HG03196 (cell line): ENCODE data around the gene TMEM138.

Experiments
- ATAC-seq: cut with Tn5 transposase; IDR thresholded peaks from one replicate; pipeline ENCODE4 v1.9.1; 2021; ENCODE audit not compliant: unreplicated experiment

Gene TMEM138

DNA sequence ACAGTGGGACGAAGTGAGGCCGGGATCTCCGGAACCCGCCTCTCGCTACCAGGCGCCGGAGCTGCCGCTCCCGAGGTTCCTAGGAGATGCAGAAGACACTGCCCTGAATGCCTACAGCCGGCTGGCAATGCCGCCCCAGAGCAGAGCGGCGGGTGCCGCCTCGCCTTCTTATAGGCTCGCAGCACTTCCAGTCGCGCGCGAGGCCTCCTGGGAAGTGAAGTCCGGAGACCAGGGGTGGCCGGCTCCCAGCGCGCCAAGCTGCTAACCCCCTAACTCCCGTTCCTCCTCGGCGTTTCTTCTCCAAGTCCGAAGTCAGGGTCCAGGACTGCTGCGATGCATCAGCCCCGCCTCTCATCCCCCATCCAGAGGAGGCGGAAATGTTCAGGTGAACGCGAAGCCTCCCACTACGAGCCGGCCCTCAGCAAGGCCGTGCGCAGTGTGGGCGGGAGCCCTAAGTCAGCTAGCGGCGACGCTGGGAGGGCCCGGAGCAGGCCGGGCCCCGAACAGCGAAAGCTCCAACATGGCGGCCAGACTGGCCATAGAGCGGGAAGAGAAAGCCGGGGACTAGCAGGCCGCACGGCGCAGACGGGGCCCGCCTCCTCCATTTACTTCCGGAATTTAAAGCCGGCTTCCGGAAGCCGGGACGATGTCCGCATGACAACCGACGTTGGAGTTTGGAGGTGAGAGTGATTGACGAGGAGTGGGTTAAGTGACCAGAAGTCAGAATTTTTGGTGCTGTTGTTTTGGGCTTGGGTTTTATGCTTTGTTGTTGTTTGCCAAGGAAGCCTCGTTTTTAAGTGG lies at the start of gene TMEM138, which contains the start of gene CYB561A3:
TSS of gene TMEM138 (plus strand) at position 634 of the 801 bp plus-strand sequence. CDS start 2,017 bp downstream, outside the sequence.
TSS of gene CYB561A3 (minus strand) at position 142 of the 801 bp plus-strand sequence. CDS start 5,169 bp downstream, outside the sequence.
- peak; percentile 78 for ATAC-seq

DNA sequence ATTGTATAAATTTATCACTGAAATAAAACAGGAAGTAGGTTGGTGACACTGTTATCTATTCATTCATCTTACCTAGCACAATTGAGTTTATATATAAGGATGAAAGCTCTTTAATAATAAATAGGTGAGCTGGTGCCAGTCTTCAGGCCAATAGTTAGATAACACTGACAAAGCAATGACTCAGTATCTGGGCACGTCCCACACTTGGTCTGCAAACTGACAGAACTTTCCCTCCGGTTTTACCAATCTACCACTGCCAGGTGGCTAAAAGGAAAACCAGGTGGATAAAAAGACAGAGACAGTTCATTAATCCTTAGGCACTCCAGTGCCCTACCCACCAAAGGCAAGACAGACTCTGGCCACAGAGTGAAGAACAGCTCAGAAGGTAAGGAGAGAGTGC lies 46.9 kb upstream of the TMEM138 start:
- ATAC-seq = no peak

DNA sequence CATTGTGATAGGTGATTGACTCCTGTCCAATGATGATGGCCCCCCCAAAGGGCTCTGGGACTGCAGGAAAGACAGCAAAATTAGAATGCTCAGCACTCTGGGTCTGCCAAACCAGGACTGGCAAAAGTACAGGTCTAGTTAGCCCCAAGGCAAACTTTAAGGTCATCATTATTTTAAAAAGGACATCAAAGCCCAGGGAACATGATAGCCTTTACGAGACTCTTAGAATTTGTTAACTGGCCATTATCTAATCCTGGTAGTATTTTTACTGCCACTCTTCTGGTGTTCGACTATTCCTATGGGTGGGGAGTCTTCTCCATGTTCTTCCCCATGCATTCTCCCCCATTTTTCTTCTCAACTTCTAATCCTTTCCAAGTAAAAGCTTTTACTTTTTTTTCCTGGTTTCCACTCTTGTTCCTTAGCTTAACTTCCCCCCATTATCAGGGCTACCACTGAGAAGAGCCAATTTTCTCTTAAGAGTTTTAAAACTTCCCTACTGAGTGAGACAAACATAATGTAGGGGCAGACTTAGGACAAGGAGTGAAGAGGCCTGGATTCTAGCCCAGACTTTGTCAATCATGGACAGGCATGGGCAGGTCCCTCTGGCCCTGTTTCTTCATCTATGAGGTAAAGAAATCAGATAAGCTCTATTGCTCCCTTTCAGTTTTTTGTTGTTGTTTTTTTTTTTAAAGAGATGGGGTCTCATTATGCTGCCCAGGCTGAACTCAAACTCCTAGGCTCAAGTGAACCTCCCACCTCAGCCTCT lies 36.3 kb upstream of the TMEM138 start:
- ATAC-seq = no peak

DNA sequence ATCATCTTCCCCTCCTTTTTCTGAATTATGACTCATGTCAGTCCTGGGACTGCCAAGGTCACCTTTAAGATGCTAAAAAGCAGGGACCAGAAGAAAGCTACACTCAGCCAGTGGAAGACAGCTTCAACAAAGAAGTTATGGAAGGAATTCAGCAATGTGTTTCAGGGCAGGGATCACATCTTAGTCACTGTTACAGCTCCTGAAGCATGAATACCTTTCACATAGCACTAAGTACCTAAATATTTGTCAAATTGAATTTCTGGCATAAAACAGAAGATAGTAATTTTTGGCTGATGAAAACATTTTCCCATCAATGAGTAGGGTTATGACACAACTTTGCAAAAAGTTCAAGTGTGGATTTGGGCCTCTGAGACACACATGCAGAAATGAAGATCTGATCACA lies 34.5 kb upstream of the TMEM138 start:
- no peak for ATAC-seq

DNA sequence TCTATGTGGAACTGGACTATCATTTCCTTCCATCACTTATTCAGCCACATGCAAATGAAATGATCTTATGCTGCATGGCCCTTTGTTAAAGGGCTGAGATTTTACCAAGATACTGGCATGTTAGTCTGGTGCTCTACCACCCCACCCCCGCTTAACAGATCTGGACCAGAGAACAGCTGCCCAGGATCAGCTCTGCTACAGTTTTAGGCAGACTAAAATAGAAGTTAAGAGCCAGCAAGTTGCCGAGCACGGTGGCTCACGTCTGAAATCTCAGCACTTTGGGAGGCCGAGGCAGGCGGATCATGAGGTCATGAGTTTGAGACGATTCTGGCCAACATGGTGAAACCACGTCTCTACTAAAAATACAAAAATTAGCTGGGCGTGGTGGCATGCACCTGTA lies 33.8 kb upstream of the TMEM138 start:
- ATAC-seq = no peak

DNA sequence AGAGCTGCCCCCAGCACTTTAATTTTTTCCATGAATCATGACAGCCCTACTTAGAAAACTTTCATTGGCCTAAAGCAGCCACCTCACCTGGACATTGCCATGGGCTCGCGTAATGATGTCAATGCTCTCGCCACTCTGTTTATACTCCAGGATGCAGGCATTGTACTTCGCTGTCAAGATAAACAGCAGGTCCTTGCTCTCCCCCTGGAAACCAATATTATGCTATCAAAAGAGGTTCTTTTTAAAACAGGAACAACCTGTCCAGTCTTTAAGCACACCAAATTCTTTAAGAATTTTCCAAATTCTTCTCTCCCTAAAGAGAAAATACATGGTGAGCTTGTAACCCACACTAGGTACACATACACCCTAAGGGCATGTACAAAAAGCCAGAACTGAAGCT lies 32.3 kb upstream of the TMEM138 start:
- ATAC-seq = no peak

DNA sequence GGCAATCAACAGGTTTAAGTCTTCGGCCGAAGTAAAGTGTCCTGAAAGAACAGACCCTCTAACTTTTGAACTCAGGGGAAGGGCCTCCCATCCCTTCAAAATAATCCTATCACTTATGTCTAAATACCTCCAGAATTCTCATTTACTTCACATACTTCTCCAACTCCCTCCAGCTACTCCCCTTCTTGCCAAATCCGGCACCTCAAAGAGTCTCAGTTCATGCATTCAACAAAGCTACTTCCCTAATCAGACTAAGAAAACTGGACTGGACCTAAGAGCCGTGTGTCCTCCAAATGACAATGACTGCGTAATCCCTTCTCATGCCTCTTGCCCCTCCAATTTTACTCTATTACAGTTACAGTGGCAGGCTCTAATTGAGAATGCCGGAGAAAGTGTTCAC lies 30.5 kb upstream of the TMEM138 start:
- ATAC-seq = no peak

DNA sequence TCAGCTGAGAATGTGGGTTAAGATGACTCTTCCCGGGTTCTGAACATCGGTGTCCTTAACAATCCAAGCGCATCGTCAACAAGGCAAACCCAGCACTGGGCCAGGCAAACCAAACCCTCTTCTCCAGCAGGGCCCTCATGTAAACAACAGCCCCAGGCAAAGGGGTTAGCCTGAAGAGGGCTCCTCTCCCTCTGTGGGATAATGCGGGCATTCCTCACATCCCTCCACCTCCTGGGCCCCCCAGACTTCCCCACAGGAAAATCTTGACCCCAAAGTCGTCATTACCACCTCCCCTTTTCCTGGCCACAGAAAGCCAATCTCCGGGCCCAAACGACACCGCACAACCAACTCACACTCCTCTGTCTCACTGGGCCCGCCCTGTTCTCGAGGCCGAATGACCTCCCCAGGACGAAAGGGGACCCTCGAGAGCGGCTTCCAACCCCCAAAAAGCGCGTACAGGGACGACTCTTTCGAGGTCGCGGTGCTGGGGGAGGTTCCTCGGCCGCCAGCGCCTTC lies 29.8 kb upstream of the TMEM138 start:
- ATAC-seq = no peak

DNA sequence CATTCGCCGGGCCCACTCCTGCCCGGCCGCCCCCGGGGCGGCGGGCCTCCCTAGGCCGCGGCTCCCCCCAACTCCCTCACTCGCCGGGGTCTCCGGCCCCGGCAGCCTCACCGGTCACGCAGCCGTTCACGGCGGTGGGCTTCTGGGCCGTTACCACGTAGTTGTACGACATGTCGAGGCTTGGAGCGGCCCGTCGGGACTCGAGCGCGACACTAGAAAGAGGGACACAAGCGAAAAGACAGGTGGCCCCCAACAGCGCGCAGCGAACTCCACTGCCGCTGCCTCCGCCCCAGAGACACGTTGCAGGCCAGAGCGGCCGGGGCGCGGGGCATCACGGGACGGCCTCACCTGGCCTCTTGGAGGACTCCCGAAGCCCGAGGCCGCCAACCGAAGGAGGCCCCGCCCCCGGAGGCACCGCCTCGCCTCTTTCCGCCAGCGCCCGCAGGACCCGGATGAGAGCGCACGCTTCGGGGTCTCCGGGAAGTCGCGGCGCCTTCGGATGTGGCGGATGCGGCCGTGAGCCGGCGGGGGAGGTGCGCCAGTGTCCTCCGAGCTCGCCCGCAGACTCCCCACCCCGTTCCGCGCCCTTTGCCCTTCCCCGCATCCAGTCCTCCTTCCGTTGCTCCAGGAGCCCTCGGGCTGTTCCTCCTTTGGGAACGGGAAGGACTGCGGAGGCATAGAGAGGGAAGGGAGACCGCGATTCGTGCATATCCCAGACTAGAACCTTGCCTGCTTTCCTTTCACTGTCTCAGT lies 29.2 kb upstream of the TMEM138 start, which contains the start of the genes DDB1 and TKFC:
TSS of gene DDB1 (minus strand) at position 309 of the 753 bp plus-strand sequence. CDS start at position 172, 137 bp downstream.
TSS of gene TKFC (plus strand) at position 432 of the 753 bp plus-strand sequence. CDS start 1,501 bp downstream, outside the sequence.
- peak; percentile 85 for ATAC-seq

DNA sequence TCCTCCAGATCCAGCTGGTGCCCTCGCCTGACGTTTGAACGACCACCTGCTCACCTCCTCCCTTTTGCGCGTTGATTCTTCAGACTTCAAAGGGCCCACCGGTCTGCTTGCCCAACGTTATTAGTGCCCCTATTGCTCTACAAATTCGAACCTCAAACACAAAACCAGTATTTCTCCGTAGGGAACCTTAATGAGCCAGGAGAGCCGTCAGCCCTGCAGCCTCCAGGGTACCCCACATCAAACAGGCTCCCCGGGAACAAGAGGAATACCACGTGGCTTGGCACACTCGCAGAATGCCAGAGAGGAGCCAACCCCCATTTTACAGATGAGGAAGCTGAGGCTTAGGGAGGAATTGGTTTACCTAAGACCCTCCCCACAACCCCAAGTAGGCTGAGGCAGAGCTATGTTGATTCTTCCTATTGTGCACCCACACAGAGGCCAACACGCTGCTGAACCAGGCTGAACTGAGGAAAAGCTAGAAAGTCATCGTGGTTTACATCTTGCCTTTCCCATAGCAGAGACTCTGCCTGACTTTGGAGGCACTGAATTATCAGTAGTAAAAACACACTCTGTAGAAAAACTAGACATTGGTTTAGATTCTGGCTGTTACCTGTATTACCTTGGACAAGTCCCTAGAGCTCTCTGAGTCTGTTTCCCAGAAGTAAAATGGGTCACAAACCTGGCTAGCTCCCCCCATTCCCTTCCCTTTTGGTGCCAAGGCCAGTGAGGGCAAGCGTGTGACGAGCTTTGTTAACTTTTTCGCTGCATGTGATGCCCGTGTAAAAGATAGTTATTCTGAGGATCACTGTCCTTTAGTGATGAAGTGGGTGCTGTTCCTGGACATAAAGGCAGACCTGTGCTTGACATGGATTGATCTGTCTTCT lies 28.4 kb upstream of the TMEM138 start:
- ATAC-seq = no peak

DNA sequence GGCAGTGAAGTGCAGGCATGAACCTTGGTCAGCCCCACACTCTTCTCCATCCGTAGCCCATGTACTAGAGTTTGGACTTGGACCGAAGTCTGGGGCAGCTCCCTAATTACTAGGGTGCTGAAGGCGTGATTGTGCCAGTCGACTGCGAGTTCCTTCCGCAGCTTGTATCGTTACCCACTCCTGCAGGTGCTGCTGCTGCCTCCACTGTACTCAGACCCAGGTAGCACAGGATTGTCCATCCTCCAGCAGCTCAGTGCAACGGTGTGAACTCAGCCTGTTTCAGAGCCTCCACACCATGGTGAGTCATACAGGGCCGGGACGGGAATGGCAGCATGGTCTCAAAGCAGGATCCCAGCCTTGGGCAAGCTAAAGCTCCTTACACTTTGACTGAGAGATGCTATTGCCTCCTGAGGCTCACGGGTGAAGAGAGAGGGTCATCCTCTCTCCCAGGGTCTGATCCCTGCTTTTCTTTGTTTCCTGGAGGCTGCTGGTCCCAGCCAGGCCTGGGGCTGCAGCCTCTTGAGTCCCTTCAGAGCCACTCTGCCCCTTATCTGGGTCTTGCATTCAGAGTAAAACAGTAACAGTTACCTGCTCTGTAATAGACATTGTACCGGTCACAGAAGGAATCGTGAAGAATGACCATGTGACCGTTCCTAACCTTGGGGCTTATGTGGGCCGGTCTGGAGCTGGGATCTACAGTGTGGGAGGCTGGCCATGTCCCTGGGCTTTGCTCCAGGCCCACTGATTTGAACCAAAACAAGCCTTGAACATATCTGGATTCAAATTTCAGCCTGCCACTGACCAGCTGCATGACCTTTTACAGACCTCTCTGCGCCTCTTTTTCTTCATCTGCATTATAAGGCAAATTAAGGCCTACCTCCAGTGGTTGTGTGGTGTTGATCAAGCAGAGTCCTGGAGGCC lies 27.5 kb upstream of the TMEM138 start:
- ATAC-seq = no peak

DNA sequence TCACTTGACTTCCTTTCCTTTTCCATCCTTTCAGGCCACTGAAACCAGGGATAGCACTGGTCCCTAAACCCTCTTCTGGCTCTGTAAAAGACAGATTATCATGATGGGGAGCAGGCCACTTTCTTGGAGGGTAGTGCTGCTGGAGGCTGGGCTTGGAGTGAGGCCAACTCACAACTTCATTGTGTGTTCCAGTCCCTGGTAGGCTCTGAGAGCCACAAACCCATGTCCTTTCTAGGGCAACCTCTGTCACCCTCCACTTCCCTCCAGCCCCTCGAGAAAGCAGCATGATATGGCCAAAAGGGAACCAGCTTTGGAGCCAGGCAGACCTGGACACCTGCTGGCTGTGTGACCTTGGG lies 26.8 kb upstream of the TMEM138 start:
- no peak for ATAC-seq

DNA sequence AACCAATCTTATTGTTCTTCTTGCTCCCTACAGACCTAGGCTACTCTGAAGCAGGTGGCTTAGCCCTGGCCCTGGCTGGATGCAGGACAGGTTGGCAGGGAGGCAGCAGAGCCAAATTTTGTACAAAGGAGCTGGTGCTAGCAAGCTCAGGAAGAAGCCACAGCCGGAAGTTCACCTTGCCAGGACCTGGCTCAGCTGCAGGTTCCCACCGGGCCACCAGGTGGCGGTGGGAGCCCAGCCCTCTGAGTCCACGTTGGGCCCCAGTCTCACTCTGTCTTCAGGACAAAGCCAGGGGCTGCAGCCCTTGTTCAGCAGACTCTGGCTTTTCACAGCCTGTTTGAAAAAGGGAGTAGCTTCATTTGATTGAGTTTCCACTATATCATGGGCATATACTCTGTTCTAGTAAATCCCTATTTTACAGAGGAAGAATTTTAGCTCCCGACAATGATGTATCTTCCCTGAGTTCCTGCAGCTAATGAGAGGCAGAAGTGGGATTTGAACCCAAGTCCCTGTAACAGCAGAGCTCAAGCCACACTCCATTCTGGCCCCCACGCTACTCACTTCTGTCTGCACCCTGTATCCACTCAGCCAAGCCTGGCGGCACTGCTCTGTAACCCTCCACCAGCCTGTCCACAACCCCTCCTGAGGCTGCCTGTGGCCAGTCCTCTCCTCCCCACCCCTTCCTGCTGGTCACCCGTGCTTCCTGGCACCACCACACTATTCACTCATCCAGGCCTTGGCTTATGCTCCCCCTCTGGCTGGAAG lies 25.8 kb upstream of the TMEM138 start:
- peak; percentile 41 for ATAC-seq

DNA sequence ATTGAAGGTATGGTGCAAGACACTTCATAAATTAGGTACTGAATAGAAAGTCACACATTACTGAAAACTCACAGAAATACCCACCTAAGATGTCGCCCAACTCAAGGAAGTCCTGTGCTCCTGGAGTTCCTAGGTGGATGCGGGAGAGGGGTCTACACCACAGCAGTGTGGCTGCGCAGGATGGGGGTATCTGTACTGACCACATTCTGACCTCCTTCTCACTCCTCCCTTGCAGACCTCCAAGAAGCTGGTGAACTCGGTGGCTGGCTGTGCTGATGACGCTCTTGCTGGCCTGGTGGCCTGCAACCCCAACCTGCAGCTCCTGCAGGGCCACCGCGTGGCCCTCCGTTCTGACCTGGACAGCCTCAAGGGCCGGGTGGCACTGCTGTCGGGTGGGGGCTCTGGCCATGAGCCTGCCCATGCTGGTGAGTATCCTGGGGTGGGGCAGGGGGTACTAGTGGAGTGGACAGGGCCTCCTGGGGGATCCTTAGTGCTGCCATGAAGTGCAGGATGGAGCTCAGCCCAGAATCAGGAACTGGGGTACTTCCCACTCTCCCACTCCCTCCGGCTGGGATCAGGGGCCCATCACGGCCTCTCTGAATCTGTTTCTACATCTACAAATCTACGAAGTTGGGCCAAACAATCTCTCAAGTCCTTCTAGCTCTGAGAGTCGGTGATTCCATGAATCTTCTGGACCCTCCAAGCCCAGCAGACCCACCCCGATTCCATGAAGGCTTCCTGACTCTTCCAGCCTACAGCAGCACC lies 24.3 kb upstream of the TMEM138 start:
- ATAC-seq = no peak

DNA sequence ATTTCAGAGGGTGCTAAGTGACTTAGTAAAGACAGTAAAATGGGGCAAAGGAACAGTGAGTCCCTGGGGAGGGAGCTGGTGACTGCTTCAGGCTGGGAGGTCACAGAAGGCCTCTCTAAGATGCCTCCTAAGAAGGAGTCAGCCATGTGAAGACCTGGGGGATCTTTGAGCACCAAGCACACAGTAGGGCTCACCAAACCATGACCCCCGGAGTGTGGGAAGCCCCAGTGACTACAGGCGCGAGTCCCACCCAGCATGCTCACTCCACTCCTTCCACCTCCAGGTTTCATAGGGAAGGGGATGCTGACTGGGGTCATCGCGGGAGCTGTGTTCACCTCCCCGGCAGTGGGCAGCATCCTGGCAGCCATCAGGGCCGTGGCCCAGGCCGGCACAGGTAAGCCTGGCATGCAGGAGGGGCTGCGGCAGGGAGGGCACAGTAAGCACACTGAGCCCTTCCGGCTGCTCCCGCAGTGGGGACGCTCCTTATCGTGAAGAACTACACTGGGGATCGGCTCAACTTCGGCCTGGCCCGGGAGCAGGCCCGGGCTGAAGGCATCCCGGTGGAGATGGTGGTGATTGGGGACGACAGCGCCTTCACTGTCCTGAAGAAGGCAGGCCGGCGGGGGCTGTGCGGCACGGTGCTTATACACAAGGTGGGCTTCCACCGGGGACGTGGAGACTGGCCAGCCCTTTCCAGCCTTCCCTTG lies 23.2 kb upstream of the TMEM138 start:
- ATAC-seq = no peak

DNA sequence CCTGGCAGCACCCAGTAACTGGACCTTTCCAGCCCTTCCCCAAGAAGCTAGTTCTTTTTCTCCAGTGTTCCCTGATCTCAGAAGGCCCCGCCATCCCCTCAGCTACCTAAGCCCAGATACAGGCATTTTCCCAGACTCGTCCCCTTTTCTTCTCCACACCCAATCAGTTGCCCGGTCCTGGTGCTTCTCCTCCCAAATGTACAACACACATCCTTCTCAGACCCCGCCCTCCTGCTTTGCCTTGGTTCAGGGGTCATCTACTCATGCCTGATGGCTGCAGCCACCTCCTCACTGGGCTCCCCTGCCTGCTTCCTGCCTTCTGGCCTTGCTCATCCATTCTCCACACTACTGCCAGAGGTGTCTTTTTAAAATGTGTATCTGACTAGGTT lies 22.7 kb upstream of the TMEM138 start:
- no peak for ATAC-seq

DNA sequence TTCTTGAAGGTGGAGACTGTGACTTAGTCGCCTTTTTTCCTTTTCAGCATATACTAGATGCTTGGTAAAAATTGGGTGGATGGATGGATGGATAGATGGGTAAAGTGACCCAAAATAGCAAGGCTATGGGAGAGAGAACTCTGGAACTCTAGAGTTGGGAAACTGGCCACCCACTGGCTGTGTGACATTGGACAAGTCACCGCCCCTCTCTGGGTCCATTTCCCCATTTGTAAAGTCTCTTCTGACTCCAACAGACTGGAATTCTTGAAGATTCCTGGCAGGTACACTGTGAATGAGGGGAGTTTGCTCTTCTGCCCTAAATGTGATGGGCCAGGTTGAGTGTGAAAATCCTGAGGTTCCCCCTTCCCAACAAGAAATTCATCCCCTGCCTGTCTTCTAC lies 21.2 kb upstream of the TMEM138 start:
- ATAC-seq = no peak
